Activated T-helper 1 cell treated with anti-CD3 and anti-CD28 coated beads, Interleukin-2, amount 50 U/mL, for 16 hours (primary cell): Measurements from ENCODE around the gene CPSF7.
"Not testable (repeated sequence)": the region's sequence is repeated elsewhere in the genome, so short reads cannot be mapped to it uniquely, and the experiment has no call there.

Source experiments
- DNase-seq, 2 donors: peaks; one replicate each; pipeline ENCODE4 v3.0.0-alpha.2; 2020; ENCODE audit warnings: low read depth in 1 of 2, low spot score in 1 of 2

The CPSF7 gene

GRCh38 chr11:61384271-61385242, 45.2 kb downstream of the CPSF7 start:
- no peak for DNase-seq

- not testable (repeated sequence) for DNase-seq
Observed at GRCh38 chr11:61383859-61384258, 45.9 kb downstream of the CPSF7 start.

- DNase-seq: no peak
Observed at GRCh38 chr11:61380884-61381283, 48.9 kb downstream of the CPSF7 start.

- DNase-seq: no peak
Observed at GRCh38 chr11:61378713-61379313, 51.0 kb downstream of the CPSF7 start.

GRCh38 chr11:61377461-61378160, 52.2 kb downstream of the CPSF7 start:
- no peak for DNase-seq

GRCh38 chr11:61375761-61376108, 54.0 kb downstream of the CPSF7 start:
- no peak for DNase-seq

- no peak for DNase-seq
Observed at GRCh38 chr11:61372659-61373420, 56.9 kb downstream of the CPSF7 start.

GRCh38 chr11:61370349-61371005, 59.3 kb downstream of the CPSF7 start:
- no peak for DNase-seq

- no peak for DNase-seq
Observed at GRCh38 chr11:61369372-61370348, 60.1 kb downstream of the CPSF7 start.

GRCh38 chr11:61368646-61369045, 61.1 kb downstream of the CPSF7 start:
- no peak for DNase-seq

- no peak for DNase-seq
Observed at GRCh38 chr11:61367406-61367805, 62.4 kb downstream of the CPSF7 start.

GRCh38 chr11:61364012-61364675, 65.6 kb downstream of the CPSF7 start:
- DNase-seq: no peak

GRCh38 chr11:61362542-61362875, 67.3 kb downstream of the CPSF7 start:
- DNase-seq: peak in 1 of 2 donors; percentile 2

GRCh38 chr11:61361741-61362541, 67.8 kb downstream of the CPSF7 start, which contains the start of the genes CYB561A3 and TMEM138:
CYB561A3 (minus strand) TSS chr11:61361882; CDS start chr11:61356713, 5,169 bp downstream.
TMEM138 (plus strand) TSS chr11:61362374; CDS start chr11:61364391, 2,017 bp downstream.
- peak; percentile 68 to 81 for DNase-seq

GRCh38 chr11:61361237-61361740, 68.5 kb downstream of the CPSF7 start:
- no peak for DNase-seq

- no peak for DNase-seq
Observed at GRCh38 chr11:61359516-61359915, 70.3 kb downstream of the CPSF7 start.

- DNase-seq: no peak
Observed at GRCh38 chr11:61358566-61358965, 71.2 kb downstream of the CPSF7 start.

GRCh38 chr11:61357894-61358239, 71.9 kb downstream of the CPSF7 start:
- no peak for DNase-seq
